ENCODE results near the gene IRF6. TPM values are rescaled to one million over a fixed set of nuclear protein-coding genes. Genes with fewer than 3 reads are reported as not detected.

Gene IRF6
- under 1 TPM; 0.10 to 0.25 TPM for total RNA-seq

DNA sequence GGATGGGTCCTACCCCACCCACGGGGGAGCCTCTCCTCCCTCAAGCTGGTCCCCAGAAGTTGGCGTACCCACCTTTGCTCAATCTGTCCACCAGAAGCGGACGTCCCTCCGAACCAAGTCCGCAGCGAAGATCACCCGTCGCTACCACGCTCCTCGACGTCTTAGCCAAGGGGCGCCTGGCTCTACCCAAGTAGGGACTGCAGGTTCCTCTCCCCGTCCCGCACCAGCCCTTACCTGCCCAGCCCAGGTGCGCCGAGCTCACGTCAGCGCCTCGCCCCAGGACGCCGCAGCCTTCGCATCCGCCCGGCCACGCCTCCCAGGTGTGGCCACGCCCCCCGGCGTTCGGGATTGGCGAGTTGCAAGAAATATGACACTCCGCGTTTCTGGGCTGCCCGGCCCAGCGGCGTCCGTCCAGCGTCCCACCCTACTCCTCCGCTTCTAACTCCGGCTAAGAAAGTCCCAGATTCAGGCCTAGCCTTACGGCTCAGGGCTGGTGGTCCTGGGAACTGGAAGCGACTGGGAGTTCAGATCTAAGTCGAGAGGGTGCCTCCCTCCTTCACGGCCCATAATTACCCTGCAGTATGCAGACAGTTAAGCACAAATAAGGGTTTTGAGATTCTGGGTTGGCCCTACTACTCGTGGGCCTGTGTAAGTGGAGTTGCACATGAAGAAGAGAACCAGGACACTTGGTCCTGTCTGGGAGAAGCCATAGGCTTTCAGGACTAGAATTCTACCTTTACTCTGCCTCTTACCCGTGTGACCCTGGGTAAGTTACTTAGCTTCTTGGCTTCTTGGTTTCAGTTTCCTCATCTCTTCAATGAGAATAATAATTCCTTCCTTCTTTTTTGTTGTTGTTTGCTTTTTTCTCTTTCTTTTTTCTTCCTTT, at the start of gene IRF6:
TSS of gene IRF6 (minus strand) at position 268 of the 886 bp plus-strand sequence. CDS start 4,729 bp downstream, outside the sequence.
- Mint-ChIP-seq H3K4me3 (peak within 1 kb of the TSS; percentile 75), H3K27ac (peak within 1 kb of the TSS; percentile 45), H3K4me1 (peaks cover 13% of the 10 kb centered on the region), H3K9me3 (no peaks in the 10 kb centered on the region), H3K36me3 (ENCODE audit: low read depth) (no peaks in the 10 kb centered on the region), H3K27me3 (peaks cover 25% of the 10 kb centered on the region)
- DNase-seq: peak; percentile 70
- POLR2A ChIA-PET: interaction anchor here (0.6 kb wide), 1 partner anchor 10 kb away, joined by 3 read pairs; no protein-coding TSS in a partner anchor
- CTCF ChIA-PET: interaction anchor here (0.7 to 3.7 kb wide), 3 partner anchors 9 to 21 kb away, joined by 3 to 33 read pairs (median 7); partner anchors contain the start of gene UTP25

GRCh38 chr1:209855623-209856022, 49.7 kb upstream of the IRF6 start:
- no peak for DNase-seq
- Mint-ChIP-seq H3K36me3 (ENCODE audit: low read depth) (peaks cover 23% of the 10 kb centered on the region), H3K4me3 (no peak overlapping the region), H3K4me1 (no peaks in the 10 kb centered on the region), H3K27ac (no peak overlapping the region), H3K9me3 (no peaks in the 10 kb centered on the region), H3K27me3 (no peaks in the 10 kb centered on the region)
- POLR2A ChIA-PET: no interaction called here
- CTCF ChIA-PET: interaction anchor here (0.7 to 1.7 kb wide), 2 partner anchors 12 to 33 kb away, joined by 3 to 5 read pairs; no protein-coding TSS in a partner anchor

- POLR2A ChIA-PET: no interaction called here
- Mint-ChIP-seq H3K4me3 (no peak overlapping the region), H3K4me1 (no peaks in the 10 kb centered on the region), H3K9me3 (no peaks in the 10 kb centered on the region), H3K27me3 (no peaks in the 10 kb centered on the region), H3K36me3 (ENCODE audit: low read depth) (peaks cover 23% of the 10 kb centered on the region), H3K27ac (no peak overlapping the region)
- no peak for DNase-seq
- CTCF ChIA-PET: interaction anchor here (1.7 kb wide), 1 partner anchor 32 kb away, joined by 5 read pairs; no protein-coding TSS in a partner anchor
These were observed 49.1 kb upstream of the IRF6 start for GRCh38 chr1:209855006-209855405.

GRCh38 chr1:209854196-209854595, 48.3 kb upstream of the IRF6 start:
- H3K27ac Mint-ChIP-seq: no peak overlapping the region
- peaks cover 2% of the 10 kb centered on the region for H3K4me1 Mint-ChIP-seq
- peaks cover 23% of the 10 kb centered on the region for H3K36me3 Mint-ChIP-seq (ENCODE audit: low read depth)
- no peak for DNase-seq
- ChIA-PET POLR2A (no interaction called here), CTCF (interaction anchor here (1.7 kb wide), 1 partner anchor 31 kb away, joined by 5 read pairs; no protein-coding TSS in a partner anchor)
- no peaks in the 10 kb centered on the region for H3K27me3 Mint-ChIP-seq
- no peaks in the 10 kb centered on the region for H3K9me3 Mint-ChIP-seq
- H3K4me3 Mint-ChIP-seq: no peak overlapping the region

DNA sequence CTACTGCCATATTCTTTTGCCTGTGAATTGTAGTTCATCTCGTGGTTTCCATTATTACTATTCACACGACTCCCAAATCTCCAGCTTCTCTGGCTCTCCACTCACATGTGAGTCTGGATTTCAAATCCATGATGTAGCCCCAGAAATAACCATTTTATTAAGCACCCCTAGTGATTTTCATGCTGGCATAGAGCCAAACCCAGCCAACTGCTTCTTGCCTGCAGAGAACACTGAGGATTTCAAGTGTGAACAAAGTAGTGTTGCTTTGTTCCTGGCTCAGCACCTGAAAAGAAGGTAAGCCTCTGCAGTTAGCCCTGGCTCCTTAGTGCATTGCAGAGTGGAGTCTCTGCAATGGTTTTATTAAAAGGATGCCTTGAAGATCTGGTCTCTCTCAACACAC, 47.7 kb upstream of the IRF6 start:
- DNase-seq: no peak
- Mint-ChIP-seq H3K27me3 (no peaks in the 10 kb centered on the region), H3K4me1 (peaks cover 2% of the 10 kb centered on the region), H3K27ac (no peak overlapping the region), H3K36me3 (ENCODE audit: low read depth) (peaks cover 23% of the 10 kb centered on the region), H3K9me3 (no peaks in the 10 kb centered on the region), H3K4me3 (no peak overlapping the region)
- POLR2A ChIA-PET: no interaction called here
- CTCF ChIA-PET: no interaction called here

GRCh38 chr1:209850342-209850979, 44.5 kb upstream of the IRF6 start:
- peaks cover 35% of the 10 kb centered on the region for H3K36me3 Mint-ChIP-seq (ENCODE audit: low read depth)
- H3K27ac Mint-ChIP-seq: no peak overlapping the region
- H3K4me1 Mint-ChIP-seq: peaks cover 2% of the 10 kb centered on the region
- ChIA-PET CTCF (interaction anchor here (0.8 to 3.1 kb wide), 2 partner anchors 10 to 45 kb away, joined by 3 to 13 read pairs; no protein-coding TSS in a partner anchor), POLR2A (interaction anchor here (0.9 kb wide), 1 partner anchor 37 kb away, joined by 3 read pairs; no protein-coding TSS in a partner anchor)
- DNase-seq: peak; percentile 26
- H3K9me3 Mint-ChIP-seq: no peaks in the 10 kb centered on the region
- H3K27me3 Mint-ChIP-seq: no peaks in the 10 kb centered on the region
- no peak overlapping the region for H3K4me3 Mint-ChIP-seq

DNA sequence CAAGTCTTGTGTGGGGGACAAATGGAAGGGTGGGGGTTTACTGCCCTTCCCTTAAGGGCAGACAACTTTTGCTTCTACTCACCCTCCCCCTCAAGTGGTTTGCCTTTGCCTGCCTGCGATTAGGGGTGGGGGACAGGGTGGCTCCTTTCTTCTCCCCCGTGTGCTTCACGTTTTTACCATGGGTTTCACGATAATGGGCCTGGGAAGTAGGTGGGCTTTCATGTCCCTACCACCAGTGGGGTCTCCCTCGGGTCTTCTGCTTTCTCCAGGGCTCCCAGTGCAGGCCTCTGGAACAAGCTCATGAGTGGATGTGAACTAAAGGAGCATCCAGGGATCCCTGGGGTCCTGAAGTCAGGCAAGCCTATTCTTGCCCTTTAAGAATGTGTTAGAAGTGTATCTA, 43.4 kb upstream of the IRF6 start:
- H3K27ac Mint-ChIP-seq: no peak overlapping the region
- peaks cover 39% of the 10 kb centered on the region for H3K36me3 Mint-ChIP-seq (ENCODE audit: low read depth)
- peaks cover 2% of the 10 kb centered on the region for H3K4me1 Mint-ChIP-seq
- CTCF ChIA-PET: interaction anchor here (0.9 to 3.1 kb wide), 3 partner anchors 9 to 11 kb away, joined by 3 to 13 read pairs (median 5); no protein-coding TSS in a partner anchor
- H3K4me3 Mint-ChIP-seq: no peak overlapping the region
- H3K9me3 Mint-ChIP-seq: no peaks in the 10 kb centered on the region
- H3K27me3 Mint-ChIP-seq: no peaks in the 10 kb centered on the region
- POLR2A ChIA-PET: interaction anchor here (0.9 kb wide), 1 partner anchor 39 kb away, joined by 3 read pairs; no protein-coding TSS in a partner anchor
- DNase-seq: no peak

GRCh38 chr1:209845408-209845725, 39.4 kb upstream of the IRF6 start:
- H3K4me3 Mint-ChIP-seq: no peak overlapping the region
- ChIA-PET CTCF (interaction anchor here (1.1 to 1.7 kb wide), 2 partner anchors 15 to 22 kb away, joined by 3 to 9 read pairs; no protein-coding TSS in a partner anchor), POLR2A (interaction anchor here (1.3 kb wide), 1 partner anchor 18 kb away, joined by 4 read pairs; the partner anchor contains the start of gene UTP25)
- DNase-seq: no peak
- H3K36me3 Mint-ChIP-seq (ENCODE audit: low read depth): peaks cover 39% of the 10 kb centered on the region
- no peaks in the 10 kb centered on the region for H3K9me3 Mint-ChIP-seq
- peaks cover 3% of the 10 kb centered on the region for H3K4me1 Mint-ChIP-seq
- no peak overlapping the region for H3K27ac Mint-ChIP-seq
- H3K27me3 Mint-ChIP-seq: no peaks in the 10 kb centered on the region

DNA sequence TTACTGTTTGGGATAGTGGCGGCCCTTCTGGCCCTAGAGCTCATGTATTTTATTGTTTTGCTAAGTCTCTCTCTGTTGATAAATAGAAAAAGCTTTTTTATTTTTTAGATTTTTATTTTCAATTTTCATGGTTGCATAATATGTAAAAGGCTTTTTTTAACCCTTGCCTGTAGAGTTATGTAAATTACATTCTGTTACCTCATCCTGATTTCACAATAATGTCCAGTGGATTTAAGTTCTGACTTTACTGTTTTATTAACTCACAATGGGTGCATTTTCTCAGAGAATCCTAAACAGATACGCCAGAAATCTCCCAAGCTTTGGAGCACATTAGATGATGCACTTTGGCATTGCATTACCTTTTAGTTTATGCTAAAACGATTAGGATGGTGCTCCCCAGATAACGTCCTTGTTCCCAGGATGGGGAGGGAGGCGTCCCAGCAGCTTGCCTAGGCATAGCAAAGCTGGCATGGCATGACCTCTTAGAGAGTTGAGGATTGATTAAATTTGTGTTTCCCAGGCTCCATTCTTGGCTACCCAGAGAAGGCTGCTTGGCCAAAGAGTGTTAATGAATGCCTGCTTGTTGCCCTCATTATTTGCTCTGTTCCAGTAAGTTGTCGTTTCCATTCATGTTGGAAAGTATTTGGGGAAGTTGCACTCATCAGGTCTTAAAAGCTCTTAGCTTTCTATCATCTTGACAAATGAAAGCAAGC, 38.9 kb upstream of the IRF6 start:
- Mint-ChIP-seq H3K9me3 (no peaks in the 10 kb centered on the region), H3K4me1 (peaks cover 8% of the 10 kb centered on the region), H3K27me3 (no peaks in the 10 kb centered on the region), H3K4me3 (no peak overlapping the region), H3K36me3 (ENCODE audit: low read depth) (peaks cover 44% of the 10 kb centered on the region), H3K27ac (no peak overlapping the region)
- ChIA-PET CTCF (interaction anchor here (1.1 to 1.7 kb wide), 2 partner anchors 14 to 21 kb away, joined by 3 to 9 read pairs; no protein-coding TSS in a partner anchor), POLR2A (interaction anchor here (1.3 kb wide), 1 partner anchor 17 kb away, joined by 4 read pairs; the partner anchor contains the start of gene UTP25)
- no peak for DNase-seq

DNA sequence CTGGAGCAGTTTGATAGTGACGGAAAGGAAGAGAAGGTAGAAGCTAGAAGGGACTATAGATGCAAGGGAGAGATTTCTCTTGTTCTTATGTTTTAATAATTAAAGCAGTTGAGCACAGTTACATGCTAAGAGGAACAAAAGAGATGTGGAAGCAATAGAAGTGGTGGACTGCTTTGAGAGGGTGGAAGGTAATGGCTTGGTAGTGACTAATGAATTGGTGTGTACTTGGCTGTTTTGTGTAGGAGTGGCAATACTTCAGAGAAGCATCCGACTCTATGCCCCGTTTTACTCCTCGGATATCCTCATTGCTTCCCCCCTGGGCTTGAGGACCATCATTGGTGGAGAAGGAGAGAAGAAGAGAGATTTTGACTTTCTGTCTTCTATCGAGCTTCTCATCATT, 34.7 kb upstream of the IRF6 start:
- Mint-ChIP-seq H3K9me3 (no peaks in the 10 kb centered on the region), H3K27me3 (no peaks in the 10 kb centered on the region), H3K4me1 (peaks cover 17% of the 10 kb centered on the region), H3K4me3 (no peak overlapping the region), H3K27ac (no peak overlapping the region), H3K36me3 (ENCODE audit: low read depth) (peaks cover 66% of the 10 kb centered on the region)
- CTCF ChIA-PET: interaction anchor here (0.9 to 2.5 kb wide), 5 partner anchors 8 to 20 kb away, joined by 3 to 16 read pairs (median 6); partner anchors contain the start of gene UTP25
- no peak for DNase-seq
- POLR2A ChIA-PET: no interaction called here

DNA sequence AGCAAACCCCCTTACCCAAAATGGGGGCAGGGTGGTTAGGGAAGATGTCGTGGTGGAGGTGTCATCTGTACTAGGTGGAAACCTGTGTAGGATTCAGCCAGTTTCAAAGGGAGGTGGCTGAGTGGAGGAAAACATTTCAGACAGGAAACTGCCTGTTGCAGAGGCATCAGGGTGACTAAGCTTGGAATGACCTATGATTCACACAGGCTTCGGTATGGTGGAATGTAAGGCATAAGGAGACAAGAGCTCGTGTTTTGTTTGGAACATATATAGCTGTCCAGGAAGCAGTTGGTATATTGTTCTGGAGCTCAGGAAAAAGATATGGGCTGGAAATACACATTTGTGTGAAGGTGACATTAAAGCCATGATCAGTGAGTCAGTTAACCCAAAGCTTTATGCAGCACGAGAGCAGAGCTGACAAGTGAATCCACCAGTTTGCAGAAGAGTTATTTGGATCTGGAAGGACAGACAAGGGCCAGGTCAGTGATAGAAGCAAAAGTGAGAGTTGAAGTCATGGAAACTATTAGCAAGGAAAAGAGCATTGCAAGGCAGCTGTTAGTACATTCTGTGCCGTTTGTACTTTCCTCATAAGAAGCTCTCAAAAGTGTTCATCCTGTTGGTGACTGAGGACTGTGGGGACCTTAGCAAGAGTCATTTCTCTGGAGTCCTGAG, 34.1 kb upstream of the IRF6 start:
- Mint-ChIP-seq H3K27me3 (no peaks in the 10 kb centered on the region), H3K9me3 (no peaks in the 10 kb centered on the region), H3K4me1 (peaks cover 23% of the 10 kb centered on the region), H3K4me3 (no peak overlapping the region), H3K27ac (no peak overlapping the region), H3K36me3 (ENCODE audit: low read depth) (peaks cover 65% of the 10 kb centered on the region)
- CTCF ChIA-PET: interaction anchor here (0.6 to 2.5 kb wide), 6 partner anchors 9 to 1642 kb away, joined by 3 to 16 read pairs (median 5); partner anchors contain the start of gene UTP25
- no peak for DNase-seq
- POLR2A ChIA-PET: interaction anchor here (0.8 to 1.3 kb wide), 2 partner anchors 10 to 12 kb away, joined by 3 to 4 read pairs; partner anchors contain the start of gene UTP25

- POLR2A ChIA-PET: interaction anchor here (1.3 kb wide), 1 partner anchor 8 kb away, joined by 4 read pairs; no protein-coding TSS in a partner anchor
- CTCF ChIA-PET: interaction anchor here (0.9 to 2.5 kb wide), 3 partner anchors 11 to 21 kb away, joined by 3 to 16 read pairs (median 6); partner anchors contain the start of gene UTP25
- H3K4me1 Mint-ChIP-seq: peaks cover 32% of the 10 kb centered on the region
These were observed 32.6 kb upstream of the IRF6 start for GRCh38 chr1:209838537-209838936.

More at GRCh38 chr1:209838537-209838936, 32.6 kb upstream of the IRF6 start:
- H3K36me3 Mint-ChIP-seq (ENCODE audit: low read depth): peaks cover 78% of the 10 kb centered on the region
- H3K27ac Mint-ChIP-seq: no peak overlapping the region
- H3K9me3 Mint-ChIP-seq: no peaks in the 10 kb centered on the region
- H3K4me3 Mint-ChIP-seq: no peak overlapping the region
- DNase-seq: no peak
- no peaks in the 10 kb centered on the region for H3K27me3 Mint-ChIP-seq
